ENCODE data around the gene NPAS3. TPM values are rescaled to one million over a fixed set of nuclear protein-coding genes. Genes with fewer than 3 reads are reported as not detected.

Gene NPAS3
- total and polyA plus RNA-seq, 2 of the 13 experiments (the other 11 are each of a cell fraction or from before 2014, with no cell fraction given), result not detected

DNA sequence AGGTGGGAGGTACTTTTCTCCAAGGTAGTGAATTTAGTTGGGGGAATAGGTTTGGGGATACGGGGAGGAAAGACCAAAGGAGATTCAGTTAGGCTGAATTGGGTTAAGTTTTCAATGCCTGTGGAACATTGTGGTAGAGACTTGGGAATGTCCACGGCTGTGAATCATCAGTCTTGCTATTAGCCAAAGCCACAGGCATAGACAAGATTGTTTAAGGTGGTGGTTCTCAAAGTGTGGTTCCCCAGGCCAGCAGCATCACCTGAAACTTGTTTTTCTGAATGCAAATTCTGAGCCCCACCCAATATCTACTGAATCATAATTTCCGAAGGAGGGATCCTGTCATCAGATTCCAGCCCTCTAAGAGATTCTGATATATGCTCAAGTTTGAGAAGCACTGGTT lies 696.0 kb downstream of the NPAS3 start (continued):
- TF ChIP-seq, protein P1, sequence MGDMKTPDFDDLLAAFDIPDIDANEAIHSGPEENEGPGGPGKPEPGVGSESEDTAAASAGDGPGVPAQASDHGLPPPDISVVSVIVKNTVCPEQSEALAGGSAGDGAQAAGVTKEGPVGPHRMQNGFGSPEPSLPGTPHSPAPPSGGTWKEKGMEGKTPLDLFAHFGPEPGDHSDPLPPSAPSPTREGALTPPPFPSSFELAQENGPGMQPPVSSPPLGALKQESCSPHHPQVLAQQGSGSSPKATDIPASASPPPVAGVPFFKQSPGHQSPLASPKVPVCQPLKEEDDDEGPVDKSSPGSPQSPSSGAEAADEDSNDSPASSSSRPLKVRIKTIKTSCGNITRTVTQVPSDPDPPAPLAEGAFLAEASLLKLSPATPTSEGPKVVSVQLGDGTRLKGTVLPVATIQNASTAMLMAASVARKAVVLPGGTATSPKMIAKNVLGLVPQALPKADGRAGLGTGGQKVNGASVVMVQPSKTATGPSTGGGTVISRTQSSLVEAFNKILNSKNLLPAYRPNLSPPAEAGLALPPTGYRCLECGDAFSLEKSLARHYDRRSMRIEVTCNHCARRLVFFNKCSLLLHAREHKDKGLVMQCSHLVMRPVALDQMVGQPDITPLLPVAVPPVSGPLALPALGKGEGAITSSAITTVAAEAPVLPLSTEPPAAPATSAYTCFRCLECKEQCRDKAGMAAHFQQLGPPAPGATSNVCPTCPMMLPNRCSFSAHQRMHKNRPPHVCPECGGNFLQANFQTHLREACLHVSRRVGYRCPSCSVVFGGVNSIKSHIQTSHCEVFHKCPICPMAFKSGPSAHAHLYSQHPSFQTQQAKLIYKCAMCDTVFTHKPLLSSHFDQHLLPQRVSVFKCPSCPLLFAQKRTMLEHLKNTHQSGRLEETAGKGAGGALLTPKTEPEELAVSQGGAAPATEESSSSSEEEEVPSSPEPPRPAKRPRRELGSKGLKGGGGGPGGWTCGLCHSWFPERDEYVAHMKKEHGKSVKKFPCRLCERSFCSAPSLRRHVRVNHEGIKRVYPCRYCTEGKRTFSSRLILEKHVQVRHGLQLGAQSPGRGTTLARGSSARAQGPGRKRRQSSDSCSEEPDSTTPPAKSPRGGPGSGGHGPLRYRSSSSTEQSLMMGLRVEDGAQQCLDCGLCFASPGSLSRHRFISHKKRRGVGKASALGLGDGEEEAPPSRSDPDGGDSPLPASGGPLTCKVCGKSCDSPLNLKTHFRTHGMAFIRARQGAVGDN (CRISPR knock-in tag; IDR thresholded peaks at IDR 0.05), result no peak
- no peak for TF ChIP-seq HNRNPH1 (optimal IDR thresholded peaks at IDR 0.05; ENCODE audit: low read depth, low read length)

DNA sequence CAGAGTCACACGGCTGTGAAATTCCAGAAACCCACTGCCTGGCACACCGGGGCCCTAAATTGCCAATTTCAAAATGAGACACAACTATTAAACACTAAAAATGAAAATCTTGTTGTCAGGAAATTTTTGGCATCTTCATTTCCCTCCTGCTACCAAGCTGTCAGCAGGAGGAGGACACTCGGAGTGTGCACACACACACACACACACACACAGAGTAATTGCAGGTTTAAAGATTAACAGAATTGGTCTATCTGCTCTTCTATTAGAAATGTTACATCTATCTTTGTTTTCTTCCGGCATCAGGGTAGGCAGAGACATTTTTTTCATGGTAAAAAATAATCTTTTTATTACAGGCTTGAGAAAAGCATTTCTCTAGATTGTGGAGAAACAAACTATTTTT lies 698.0 kb downstream of the NPAS3 start:
- H2AFZ ChIP-seq (ENCODE audit: low read length), result no peak overlapping the region
- no peak overlapping the region for H3K4me2 ChIP-seq (ENCODE audit: low read depth, low read length)
- TF ChIP-seq REL (CRISPR knock-in tag; conservative IDR thresholded peaks at IDR 0.05) (no peak), ZNF546 (CRISPR knock-in tag; conservative IDR thresholded peaks at IDR 0.05) (no peak), ZFP1 (CRISPR knock-in tag; IDR thresholded peaks at IDR 0.05) (no peak), SUZ12 (IDR thresholded peaks at IDR 0.05; ENCODE audit: low read depth, low read length) (no peak), WIZ (CRISPR knock-in tag; IDR thresholded peaks at IDR 0.05) (no peak), KAT7 (CRISPR knock-in tag; IDR thresholded peaks at IDR 0.05; ENCODE audit: borderline replicate concordance) (no peak), ZFX (CRISPR knock-in tag; IDR thresholded peaks at IDR 0.05; ENCODE audit: low read depth) (no peak)
- TF ChIP-seq, protein P2, sequence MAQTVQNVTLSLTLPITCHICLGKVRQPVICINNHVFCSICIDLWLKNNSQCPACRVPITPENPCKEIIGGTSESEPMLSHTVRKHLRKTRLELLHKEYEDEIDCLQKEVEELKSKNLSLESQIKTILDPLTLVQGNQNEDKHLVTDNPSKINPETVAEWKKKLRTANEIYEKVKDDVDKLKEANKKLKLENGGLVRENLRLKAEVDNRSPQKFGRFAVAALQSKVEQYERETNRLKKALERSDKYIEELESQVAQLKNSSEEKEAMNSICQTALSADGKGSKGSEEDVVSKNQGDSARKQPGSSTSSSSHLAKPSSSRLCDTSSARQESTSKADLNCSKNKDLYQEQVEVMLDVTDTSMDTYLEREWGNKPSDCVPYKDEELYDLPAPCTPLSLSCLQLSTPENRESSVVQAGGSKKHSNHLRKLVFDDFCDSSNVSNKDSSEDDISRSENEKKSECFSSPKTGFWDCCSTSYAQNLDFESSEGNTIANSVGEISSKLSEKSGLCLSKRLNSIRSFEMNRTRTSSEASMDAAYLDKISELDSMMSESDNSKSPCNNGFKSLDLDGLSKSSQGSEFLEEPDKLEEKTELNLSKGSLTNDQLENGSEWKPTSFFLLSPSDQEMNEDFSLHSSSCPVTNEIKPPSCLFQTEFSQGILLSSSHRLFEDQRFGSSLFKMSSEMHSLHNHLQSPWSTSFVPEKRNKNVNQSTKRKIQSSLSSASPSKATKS (CRISPR knock-in tag; IDR thresholded peaks at IDR 0.05), result no peak
- TF ChIP-seq, protein P3, sequence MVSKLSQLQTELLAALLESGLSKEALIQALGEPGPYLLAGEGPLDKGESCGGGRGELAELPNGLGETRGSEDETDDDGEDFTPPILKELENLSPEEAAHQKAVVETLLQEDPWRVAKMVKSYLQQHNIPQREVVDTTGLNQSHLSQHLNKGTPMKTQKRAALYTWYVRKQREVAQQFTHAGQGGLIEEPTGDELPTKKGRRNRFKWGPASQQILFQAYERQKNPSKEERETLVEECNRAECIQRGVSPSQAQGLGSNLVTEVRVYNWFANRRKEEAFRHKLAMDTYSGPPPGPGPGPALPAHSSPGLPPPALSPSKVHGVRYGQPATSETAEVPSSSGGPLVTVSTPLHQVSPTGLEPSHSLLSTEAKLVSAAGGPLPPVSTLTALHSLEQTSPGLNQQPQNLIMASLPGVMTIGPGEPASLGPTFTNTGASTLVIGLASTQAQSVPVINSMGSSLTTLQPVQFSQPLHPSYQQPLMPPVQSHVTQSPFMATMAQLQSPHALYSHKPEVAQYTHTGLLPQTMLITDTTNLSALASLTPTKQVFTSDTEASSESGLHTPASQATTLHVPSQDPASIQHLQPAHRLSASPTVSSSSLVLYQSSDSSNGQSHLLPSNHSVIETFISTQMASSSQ (IDR thresholded peaks at IDR 0.05; ENCODE audit: low read depth), result 0 out of 2 replicates have a peak, but pooled peaks have one; percentile 68
- TF ChIP-seq, protein P3 (CRISPR knock-in tag; IDR thresholded peaks at IDR 0.05; ENCODE audit: borderline replicate concordance), result 0 out of 2 replicates have a peak, but pooled peaks have one; percentile 20
- no peak overlapping the region for H3K4me3 ChIP-seq (replicated peaks in 1 of 3; ENCODE audit: insufficient read depth in 1 of 3, low read depth in 2 of 3, low read length in 3 of 3)
- no peak overlapping the region for H3K27ac ChIP-seq (ENCODE audit: extremely low read length, insufficient read depth, low read length)
- 20% methylated on average over 4 of the region's 4 CpGs for WGBS (ENCODE audit: low lambda C conversion rate)
- FAIRE-seq (no peak), ATAC-seq (0 out of 3 replicates have a peak, but pooled peaks have one; percentile 40), DNase-seq (ENCODE audit: low spot score) (no peak)
- no peaks in the 10 kb centered on the region for H4K20me1 ChIP-seq (ENCODE audit: insufficient read depth, low read length)
- intact Hi-C loops (cut with micrococcal nuclease; ENCODE audit: unreplicated experiment), result no loop called here
- no peak overlapping the region for H3K9ac ChIP-seq (ENCODE audit: insufficient read depth, low read depth, low read length)
- BruUV-seq (replicated peaks), result no TSS peak
- no peaks in the 10 kb centered on the region for H3K36me3 ChIP-seq (replicated peaks in 1 of 2; ENCODE audit: control insufficient read depth in 1 of 2, insufficient read depth in 2 of 2, low read length in 2 of 2)
- POLR2A ChIA-PET, result no interaction called here
- no peaks in the 10 kb centered on the region for H3K9me3 ChIP-seq (ENCODE audit: low read length)
- H3K4me1 ChIP-seq (ENCODE audit: insufficient read depth, low read length), result no peaks in the 10 kb centered on the region
- H3K79me2 ChIP-seq (ENCODE audit: insufficient read depth, low read length), result no peaks in the 10 kb centered on the region
- CTCF ChIA-PET (ENCODE audit: low intra/inter-chr PET ratio, low total read pairs), result no interaction called here
- in situ Hi-C loops (cut with HindIII; ENCODE audit: extremely low pct_ligation_motif_present, low pct_unique_long_range_greater_than_20kb), result no loop called here
- H3K27me3 ChIP-seq (ENCODE audit: control insufficient read depth in 1 of 2, insufficient read depth in 2 of 2, low read length in 2 of 2), result peaks cover 0 to 2% of the 10 kb centered on the region in 2 experiments; a peak in 1 of 5 replicates

All from HepG2 (cell line).